C4-2B (cell line): Measurements from ENCODE around the gene RSPH10B2.
"Not testable (repeated sequence)": the region's sequence is repeated elsewhere in the genome, so short reads cannot be mapped to it uniquely, and the experiment has no call there.

ENCODE experiments used
- H3K27ac ChIP-seq: fragments of 450-650 bp; 2 replicates; pipeline ENCODE4 v1.5.1; 2017
- CTCF ChIP-seq: fragments of 450-650 bp; conservative IDR thresholded peaks from 2 replicates; pipeline ENCODE4 v1.5.1; 2017; ENCODE audit warnings: mild to moderate bottlenecking
- ZFX ChIP-seq: fragments of 450-650 bp; IDR thresholded peaks from 2 replicates; pipeline ENCODE4 v1.6.1; 2017

Gene RSPH10B2

DNA sequence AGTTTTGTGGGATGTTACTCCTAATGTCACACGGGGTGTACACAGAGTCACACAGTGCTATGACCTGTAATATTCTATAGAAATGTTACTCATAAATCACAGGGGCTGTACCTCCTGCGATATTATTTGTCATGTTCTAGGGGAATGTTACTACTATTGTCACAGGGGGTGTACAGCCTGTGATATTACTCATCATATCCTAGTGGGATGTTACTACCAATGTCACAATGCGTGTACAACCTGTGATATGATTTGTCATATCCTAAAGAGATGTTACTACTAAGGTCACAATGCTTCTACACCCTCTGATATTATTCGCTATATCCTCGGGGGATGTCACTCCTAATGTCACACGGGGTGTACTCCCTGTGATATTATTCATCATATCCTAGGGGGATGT, 79.7 kb downstream of the RSPH10B2 start:
- no peak overlapping the region for H3K27ac ChIP-seq
- TF ChIP-seq ZFX (no peak), CTCF (no peak)

GRCh38 chr7:6835521-6835920, 81.6 kb downstream of the RSPH10B2 start:
- not testable (repeated sequence) for H3K27ac ChIP-seq

GRCh38 chr7:6837081-6837480, 83.2 kb downstream of the RSPH10B2 start:
- not testable (repeated sequence) for H3K27ac ChIP-seq

GRCh38 chr7:6842278-6842921, 88.5 kb downstream of the RSPH10B2 start:
- H3K27ac ChIP-seq, result not testable (repeated sequence)

DNA sequence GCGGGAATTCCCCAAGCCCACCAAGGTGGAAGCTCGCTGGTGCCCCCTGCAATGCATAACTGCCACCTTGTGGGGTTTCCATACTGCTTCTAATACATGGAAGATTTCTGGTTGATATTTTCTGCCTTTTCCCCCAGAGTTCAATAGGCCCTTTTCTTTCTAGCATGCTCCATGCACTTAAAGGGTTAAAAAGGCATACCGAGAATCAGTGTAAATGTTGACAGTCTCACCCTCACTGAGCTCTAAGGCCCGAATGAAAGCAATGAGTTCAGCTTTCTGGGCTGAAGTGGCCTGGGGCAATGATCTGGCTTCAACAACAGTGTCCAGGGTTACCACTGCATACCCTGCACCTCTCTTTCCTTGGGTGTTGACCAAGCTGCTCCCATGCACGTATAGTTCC, 89.2 kb downstream of the RSPH10B2 start:
- not testable (repeated sequence) for H3K27ac ChIP-seq

- H3K27ac ChIP-seq, result not testable (repeated sequence)
These were observed 89.8 kb downstream of the RSPH10B2 start for GRCh38 chr7:6843654-6844053.

DNA sequence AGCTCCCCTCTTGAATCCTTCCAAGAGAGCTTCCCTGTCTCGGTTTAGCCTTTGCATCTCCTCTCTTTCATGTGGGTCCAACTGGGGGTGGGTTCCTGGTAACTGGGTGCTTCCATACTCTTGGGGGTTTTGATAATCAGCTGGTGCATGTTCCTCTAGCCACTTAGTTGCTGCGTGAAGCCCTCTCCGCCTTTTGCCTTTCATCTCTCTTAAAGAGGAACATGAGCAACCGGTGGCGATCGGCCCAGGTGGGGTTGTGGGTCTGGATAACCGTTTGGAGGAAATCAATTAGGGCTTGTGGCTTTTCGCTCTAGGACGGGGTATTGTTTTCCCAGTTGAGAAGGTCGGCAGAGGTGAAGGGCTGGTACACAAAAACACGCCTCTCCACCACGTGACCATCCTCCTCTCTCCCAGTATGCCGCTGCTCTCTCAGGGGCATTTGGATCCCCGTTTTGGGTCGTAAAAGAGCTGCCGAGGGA, 92.1 kb downstream of the RSPH10B2 start:
- H3K27ac ChIP-seq, result not testable (repeated sequence)

GRCh38 chr7:6847751-6848150, 93.8 kb downstream of the RSPH10B2 start:
- H3K27ac ChIP-seq, result not testable (repeated sequence)
